ENCODE data around the gene STARD5. TPM values are rescaled to one million over a fixed set of nuclear protein-coding genes. Genes with fewer than 3 reads are reported as not detected.

Gene STARD5
- polyA plus RNA-seq, 3 donors, result 4.0 to 4.9 (median 4.4) TPM

- no peak for DNase-seq
Measured at GRCh38 chr15:81313686-81314085, 10.3 kb downstream of the STARD5 start.

GRCh38 chr15:81312790-81313543 is 11.0 kb downstream of the STARD5 start:
- no peak for DNase-seq

- no peak for DNase-seq
Measured at GRCh38 chr15:81311752-81312464, 12.0 kb downstream of the STARD5 start.

GRCh38 chr15:81310480-81310879 is 13.5 kb downstream of the STARD5 start:
- no peak for DNase-seq

- DNase-seq, result no peak
Measured at GRCh38 chr15:81309647-81310450, 14.1 kb downstream of the STARD5 start.

GRCh38 chr15:81308260-81308659 is 15.7 kb downstream of the STARD5 start:
- no peak for DNase-seq

GRCh38 chr15:81304226-81304625 is 19.7 kb downstream of the STARD5 start:
- DNase-seq, result no peak

GRCh38 chr15:81303244-81304225 is 20.4 kb downstream of the STARD5 start:
- DNase-seq, result no peak

GRCh38 chr15:81302701-81303109 is 21.2 kb downstream of the STARD5 start:
- no peak for DNase-seq

GRCh38 chr15:81301815-81302399 is 22.0 kb downstream of the STARD5 start:
- DNase-seq, result no peak

GRCh38 chr15:81301385-81301784 is 22.6 kb downstream of the STARD5 start:
- DNase-seq, result no peak

- DNase-seq, result no peak
Measured at GRCh38 chr15:81299630-81300273, 24.2 kb downstream of the STARD5 start.

GRCh38 chr15:81299156-81299555 is 24.8 kb downstream of the STARD5 start:
- DNase-seq, result no peak

- DNase-seq, result no peak
Measured at GRCh38 chr15:81298611-81299010, 25.3 kb downstream of the STARD5 start.

- no peak for DNase-seq
Measured at GRCh38 chr15:81297603-81298575, 26.1 kb downstream of the STARD5 start.

GRCh38 chr15:81297147-81297572 is 26.8 kb downstream of the STARD5 start:
- DNase-seq, result no peak

GRCh38 chr15:81296673-81297072 is 27.3 kb downstream of the STARD5 start:
- no peak for DNase-seq

- no peak for DNase-seq
Measured at GRCh38 chr15:81296186-81296585, 27.8 kb downstream of the STARD5 start.

- DNase-seq, result no peak
Measured at GRCh38 chr15:81295486-81296121, 28.3 kb downstream of the STARD5 start.

Measured in renal pelvis (tissue), 4 donors.